Muscle layer of duodenum (tissue), 2 donors: ENCODE results near the gene CRISPLD2.

Experiments used
- H3K27ac ChIP-seq: one replicate; pipeline ENCODE4 v1.7.0; 2013; ENCODE audit warnings: mild to moderate bottlenecking, low read length
- H3K27me3 ChIP-seq: one replicate; pipeline ENCODE4 v1.7.0; 2013; ENCODE audit warnings: low read depth, mild to moderate bottlenecking, control low read depth, low read length
- H3K36me3 ChIP-seq, 2 donors: one replicate each; pipeline ENCODE4 v1.7.0; 2013; ENCODE audit warnings: low read length in 2 of 2, control low read depth in 1 of 2, mild to moderate bottlenecking in 1 of 2; ENCODE audit not compliant: insufficient read depth in 2 of 2, control insufficient read depth in 1 of 2
- H3K4me1 ChIP-seq, 2 donors: one replicate each; pipeline ENCODE4 v1.7.0; 2013; ENCODE audit warnings: low read length in 2 of 2, mild to moderate bottlenecking in 2 of 2, control low read depth in 1 of 2, moderate library complexity in 1 of 2; ENCODE audit not compliant: insufficient read depth in 2 of 2, control insufficient read depth in 1 of 2
- H3K4me3 ChIP-seq, 2 donors: one replicate each; pipeline ENCODE4 v1.7.0; 2013; ENCODE audit warnings: low read length in 2 of 2, low read depth in 1 of 2, mild to moderate bottlenecking in 1 of 2
- H3K9me3 ChIP-seq, 2 donors: one replicate each; pipeline ENCODE4 v1.7.0; 2013; ENCODE audit warnings: low read length in 2 of 2, control low read depth in 1 of 2, mild to moderate bottlenecking in 1 of 2; ENCODE audit not compliant: control insufficient read depth in 1 of 2
- donor health status: healthy.

The CRISPLD2 gene

GRCh38 chr16:84905965-84906460 is 86.2 kb downstream of the CRISPLD2 start:
- Histone ChIP-seq H3K27me3 (no peaks in the 10 kb centered on the region), H3K9me3 (no peaks in the 10 kb centered on the region), H3K4me1 (no peaks in the 10 kb centered on the region), H3K4me3 (no peak overlapping the region), H3K27ac (no peak overlapping the region), H3K36me3 (peaks cover 29 to 33% of the 10 kb centered on the region in 2 donors)

- Histone ChIP-seq H3K9me3 (no peaks in the 10 kb centered on the region), H3K4me1 (no peaks in the 10 kb centered on the region), H3K27me3 (no peaks in the 10 kb centered on the region), H3K36me3 (peaks cover 29 to 31% of the 10 kb centered on the region in 2 donors), H3K4me3 (no peak overlapping the region), H3K27ac (no peak overlapping the region)
These were observed 87.3 kb downstream of the CRISPLD2 start for GRCh38 chr16:84907051-84907450.

- Histone ChIP-seq H3K9me3 (no peaks in the 10 kb centered on the region), H3K4me3 (no peak overlapping the region), H3K4me1 (no peaks in the 10 kb centered on the region), H3K27ac (no peak overlapping the region), H3K36me3 (peaks cover 29% of the 10 kb centered on the region in 2 donors), H3K27me3 (no peaks in the 10 kb centered on the region)
These were observed 87.8 kb downstream of the CRISPLD2 start for GRCh38 chr16:84907575-84907974.

GRCh38 chr16:84909476-84910085 is 89.8 kb downstream of the CRISPLD2 start:
- Histone ChIP-seq H3K9me3 (no peaks in the 10 kb centered on the region), H3K4me1 (peaks cover 0 to 16% of the 10 kb centered on the region in 2 donors), H3K4me3 (no peak overlapping the region), H3K27ac (no peak overlapping the region), H3K27me3 (no peaks in the 10 kb centered on the region), H3K36me3 (peaks cover 21 to 22% of the 10 kb centered on the region in 2 donors)

- no peak overlapping the region for H3K4me3 ChIP-seq
- peaks cover 0 to 19% of the 10 kb centered on the region in 2 donors for H3K4me1 ChIP-seq
- H3K27me3 ChIP-seq, result no peaks in the 10 kb centered on the region
- H3K36me3 ChIP-seq, result peaks cover 13% of the 10 kb centered on the region in 2 donors
- no peak overlapping the region for H3K27ac ChIP-seq
- H3K9me3 ChIP-seq, result no peaks in the 10 kb centered on the region
These were observed 91.9 kb downstream of the CRISPLD2 start for GRCh38 chr16:84911486-84912216.

- H3K9me3 ChIP-seq, result no peaks in the 10 kb centered on the region
- H3K4me1 ChIP-seq, result peaks cover 0 to 19% of the 10 kb centered on the region in 2 donors
- no peak overlapping the region for H3K27ac ChIP-seq
- H3K36me3 ChIP-seq, result no peaks in the 10 kb centered on the region
- no peak overlapping the region for H3K4me3 ChIP-seq
- peaks cover 3% of the 10 kb centered on the region for H3K27me3 ChIP-seq
These were observed 93.5 kb downstream of the CRISPLD2 start for GRCh38 chr16:84913315-84913714.

- no peak overlapping the region for H3K27ac ChIP-seq
- H3K4me3 ChIP-seq, result no peak overlapping the region
- peaks cover 3% of the 10 kb centered on the region for H3K27me3 ChIP-seq
- H3K4me1 ChIP-seq, result peaks cover 0 to 19% of the 10 kb centered on the region in 2 donors
- H3K36me3 ChIP-seq, result no peaks in the 10 kb centered on the region
- no peaks in the 10 kb centered on the region for H3K9me3 ChIP-seq
These were observed 94.5 kb downstream of the CRISPLD2 start for GRCh38 chr16:84914273-84914672.

GRCh38 chr16:84916178-84916577 is 96.4 kb downstream of the CRISPLD2 start:
- no peaks in the 10 kb centered on the region for H3K9me3 ChIP-seq
- no peak overlapping the region for H3K4me3 ChIP-seq
- peaks cover 0 to 19% of the 10 kb centered on the region in 2 donors for H3K4me1 ChIP-seq
- no peak overlapping the region for H3K27ac ChIP-seq
- H3K36me3 ChIP-seq, result no peaks in the 10 kb centered on the region
- peaks cover 3% of the 10 kb centered on the region for H3K27me3 ChIP-seq

- Histone ChIP-seq H3K27ac (no peak overlapping the region), H3K27me3 (peaks cover 3% of the 10 kb centered on the region), H3K9me3 (no peaks in the 10 kb centered on the region), H3K4me1 (peaks cover 0 to 19% of the 10 kb centered on the region in 2 donors), H3K4me3 (no peak overlapping the region), H3K36me3 (no peaks in the 10 kb centered on the region)
These were observed 97.1 kb downstream of the CRISPLD2 start for GRCh38 chr16:84916850-84917249.

- Histone ChIP-seq H3K9me3 (no peaks in the 10 kb centered on the region), H3K4me1 (peaks cover 0 to 19% of the 10 kb centered on the region in 2 donors), H3K27me3 (peaks cover 3% of the 10 kb centered on the region), H3K36me3 (no peaks in the 10 kb centered on the region), H3K4me3 (no peak overlapping the region), H3K27ac (no peak overlapping the region)
These were observed 97.7 kb downstream of the CRISPLD2 start for GRCh38 chr16:84917492-84917891.

- Histone ChIP-seq H3K9me3 (no peaks in the 10 kb centered on the region), H3K27ac (no peak overlapping the region), H3K4me3 (no peak overlapping the region), H3K27me3 (peaks cover 3% of the 10 kb centered on the region), H3K4me1 (peaks cover 0 to 20% of the 10 kb centered on the region in 2 donors), H3K36me3 (no peaks in the 10 kb centered on the region)
These were observed 98.5 kb downstream of the CRISPLD2 start for GRCh38 chr16:84918006-84918909.
